Right lobe of liver (tissue), 4 donors: ENCODE data around the gene FAM110D.

ENCODE experiments used
- CTCF ChIP-seq, 4 donors: fragments of 200-600 bp in 3 of 4; fragments of 450-650 bp in 1 of 4; IDR thresholded peaks; one replicate each; pipeline versions ENCODE4 v1.5.1 to v1.8.0; 2016 to 2022; ENCODE audit warnings: antibody characterized with exemption in 4 of 4, mild to moderate bottlenecking in 2 of 4
- POLR2A ChIP-seq: fragments of 450-650 bp; IDR thresholded peaks from one replicate; pipeline ENCODE4 v1.6.1; 2017; ENCODE audit warnings: antibody characterized with exemption, mild to moderate bottlenecking
- donor health status: DM: no; HTN: no; CAD: no.
- donor health status: DM: no; HTN: no; CAD: no.
- donor health status: DM: no; HTN: yes; CAD: no.

GRCh38 chr1:26166719-26167281 lies 7.9 kb downstream of the FAM110D start:
- TF ChIP-seq CTCF (IDR thresholded peaks at IDR 0.05), result no peak
- TF ChIP-seq POLR2A, result no peak
